ENCODE measurements around the gene NUDT22. TPM values are rescaled to one million over a fixed set of nuclear protein-coding genes. Genes with fewer than 3 reads are reported as not detected.

Gene NUDT22
- total RNA-seq, 1 donor: 56.5 TPM

GRCh38 chr11:64220271-64220670 is 5.8 kb upstream of the NUDT22 start:
- peaks cover 6% of the 10 kb centered on the region for H3K79me2 ChIP-seq (ENCODE audit: insufficient read depth, low read length)
- peak; percentile 41 for DNase-seq (ENCODE audit: insufficient read length, low spot score, missing footprints)
- no peak overlapping the region for H3K4me2 ChIP-seq (ENCODE audit: insufficient read depth, low read length)
- peaks cover 4% of the 10 kb centered on the region for H3K4me1 ChIP-seq (ENCODE audit: insufficient read depth, low read length)
- no peak for TF ChIP-seq CTCF (IDR thresholded peaks at IDR 0.05; ENCODE audit: extremely low read depth, low read depth, low read length)
- H3K9me3 ChIP-seq (ENCODE audit: low read depth, low read length): no peaks in the 10 kb centered on the region
- peaks cover 5% of the 10 kb centered on the region for H3K36me3 ChIP-seq (ENCODE audit: insufficient read depth, low read length)
- H3K27ac ChIP-seq (ENCODE audit: low read depth, low read length): no peak overlapping the region
- no peaks in the 10 kb centered on the region for H3K27me3 ChIP-seq (ENCODE audit: insufficient read depth, low read length)
- H3K4me3 ChIP-seq (ENCODE audit: insufficient read depth, low read length): no peak overlapping the region
- H4K20me1 ChIP-seq (ENCODE audit: insufficient read depth, low read length): peaks cover 5% of the 10 kb centered on the region
- H2AFZ ChIP-seq (ENCODE audit: low read length): no peak overlapping the region

GRCh38 chr11:64220798-64221197 is 5.3 kb upstream of the NUDT22 start:
- peak; percentile 57 for DNase-seq (ENCODE audit: insufficient read length, low spot score, missing footprints)
- H3K79me2 ChIP-seq (ENCODE audit: insufficient read depth, low read length): peaks cover 11% of the 10 kb centered on the region
- H3K4me2 ChIP-seq (ENCODE audit: insufficient read depth, low read length): no peak overlapping the region
- peaks cover 8% of the 10 kb centered on the region for H3K4me1 ChIP-seq (ENCODE audit: insufficient read depth, low read length)
- H3K9me3 ChIP-seq (ENCODE audit: low read depth, low read length): no peaks in the 10 kb centered on the region
- TF ChIP-seq CTCF (IDR thresholded peaks at IDR 0.05; ENCODE audit: extremely low read depth, low read depth, low read length): no peak
- H3K27me3 ChIP-seq (ENCODE audit: insufficient read depth, low read length): no peaks in the 10 kb centered on the region
- H3K27ac ChIP-seq (ENCODE audit: low read depth, low read length): no peak overlapping the region
- no peak overlapping the region for H3K4me3 ChIP-seq (ENCODE audit: insufficient read depth, low read length)
- H3K36me3 ChIP-seq (ENCODE audit: insufficient read depth, low read length): peaks cover 5% of the 10 kb centered on the region
- H2AFZ ChIP-seq (ENCODE audit: low read length): no peak overlapping the region
- H4K20me1 ChIP-seq (ENCODE audit: insufficient read depth, low read length): peaks cover 5% of the 10 kb centered on the region

GRCh38 chr11:64222651-64223000 is 3.4 kb upstream of the NUDT22 start:
- Histone ChIP-seq H4K20me1 (ENCODE audit: insufficient read depth, low read length) (peaks cover 5% of the 10 kb centered on the region), H3K9me3 (ENCODE audit: low read depth, low read length) (no peaks in the 10 kb centered on the region), H3K36me3 (ENCODE audit: insufficient read depth, low read length) (peaks cover 5% of the 10 kb centered on the region), H3K4me3 (ENCODE audit: insufficient read depth, low read length) (no peak overlapping the region), H3K27ac (ENCODE audit: low read depth, low read length) (no peak overlapping the region), H3K4me2 (ENCODE audit: insufficient read depth, low read length) (no peak overlapping the region), H3K4me1 (ENCODE audit: insufficient read depth, low read length) (peaks cover 22% of the 10 kb centered on the region), H3K79me2 (ENCODE audit: insufficient read depth, low read length) (peaks cover 30% of the 10 kb centered on the region), H3K27me3 (ENCODE audit: insufficient read depth, low read length) (no peaks in the 10 kb centered on the region), H2AFZ (ENCODE audit: low read length) (no peak overlapping the region)
- DNase-seq (ENCODE audit: insufficient read length, low spot score, missing footprints): peak; percentile 63
- no peak for TF ChIP-seq CTCF (IDR thresholded peaks at IDR 0.05; ENCODE audit: extremely low read depth, low read depth, low read length)

- no peak for DNase-seq (ENCODE audit: insufficient read length, low spot score, missing footprints)
- Histone ChIP-seq H3K4me2 (ENCODE audit: insufficient read depth, low read length) (no peak overlapping the region), H3K79me2 (ENCODE audit: insufficient read depth, low read length) (peaks cover 30% of the 10 kb centered on the region), H2AFZ (ENCODE audit: low read length) (no peak overlapping the region), H3K27me3 (ENCODE audit: insufficient read depth, low read length) (no peaks in the 10 kb centered on the region), H3K4me3 (ENCODE audit: insufficient read depth, low read length) (no peak overlapping the region), H4K20me1 (ENCODE audit: insufficient read depth, low read length) (peaks cover 5% of the 10 kb centered on the region), H3K9me3 (ENCODE audit: low read depth, low read length) (no peaks in the 10 kb centered on the region), H3K4me1 (ENCODE audit: insufficient read depth, low read length) (peaks cover 23% of the 10 kb centered on the region), H3K27ac (ENCODE audit: low read depth, low read length) (no peak overlapping the region), H3K36me3 (ENCODE audit: insufficient read depth, low read length) (peaks cover 5% of the 10 kb centered on the region)
- TF ChIP-seq CTCF (IDR thresholded peaks at IDR 0.05; ENCODE audit: extremely low read depth, low read depth, low read length): no peak
Observed at GRCh38 chr11:64223001-64223651, 2.9 kb upstream of the NUDT22 start.
